HEK293T (cell line): Measurements from ENCODE around the gene MSMO1.

Source experiments
- ARNT ChIP-seq: fragments of 450-650 bp; IDR thresholded peaks from 2 replicates; pipeline ENCODE4 v1.6.1; 2017; ENCODE audit warnings: mild to moderate bottlenecking
- FOXA1 ChIP-seq: fragments of 450-650 bp; IDR thresholded peaks from 2 replicates; pipeline ENCODE4 v1.6.1; 2016; ENCODE audit warnings: mild to moderate bottlenecking
- L3MBTL2 ChIP-seq: fragments of 450-650 bp; conservative IDR thresholded peaks from 2 replicates; pipeline ENCODE4 v1.6.1; 2016; ENCODE audit warnings: mild to moderate bottlenecking
- SP1 ChIP-seq: fragments of 450-650 bp; IDR thresholded peaks from 2 replicates; pipeline ENCODE4 v1.6.1; 2017
- ZNF384 ChIP-seq: fragments of 450-650 bp; IDR thresholded peaks from 2 replicates; pipeline ENCODE4 v1.6.1; 2016

DNA sequence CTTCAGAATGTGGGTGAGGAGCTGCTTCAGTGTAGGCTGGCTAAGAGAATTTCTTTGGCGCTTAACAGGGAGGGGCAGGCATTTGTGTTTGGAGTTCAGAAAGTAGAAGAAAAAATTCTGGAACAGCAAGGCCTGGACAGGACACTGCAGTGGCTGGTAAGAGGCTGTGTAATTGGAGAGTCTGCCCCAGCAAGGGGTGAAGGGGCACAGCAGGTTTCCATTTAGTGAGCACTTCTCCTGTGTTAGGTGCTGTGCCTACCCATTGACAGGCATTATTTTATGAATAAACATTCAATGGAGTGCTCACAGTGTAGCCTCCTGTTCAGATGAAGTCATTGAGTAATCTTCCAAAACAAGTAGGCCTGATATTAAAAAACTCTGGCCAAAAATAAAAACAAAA, 40.6 kb downstream of the MSMO1 start:
- TF ChIP-seq ZNF384 (no peak), L3MBTL2 (no peak), ARNT (no peak), FOXA1 (no peak), SP1 (no peak)
